NT2/D1 (cell line): ENCODE results near the gene SLC6A9.

Experiments used
- SUZ12 ChIP-seq: IDR thresholded peaks from 2 replicates; pipeline ENCODE4 v1.6.1; 2011; ENCODE audit not compliant: insufficient read length, insufficient read depth; ENCODE audit errors: extremely low read depth
- YY1 ChIP-seq: IDR thresholded peaks from 2 replicates; pipeline ENCODE4 v1.6.1; 2011; ENCODE audit not compliant: insufficient read length, insufficient read depth
- ZNF274 ChIP-seq: IDR thresholded peaks from 2 replicates; pipeline ENCODE4 v1.6.1; 2011; ENCODE audit warnings: mild to moderate bottlenecking, low read depth, low read length

- TF ChIP-seq ZNF274 (no peak), YY1 (no peak), SUZ12 (no peak)
Observed at GRCh38 chr1:44038876-44039657, 7.8 kb upstream of the SLC6A9 start.
